ENCODE results near the gene LRRC43. TPM values are rescaled to one million over a fixed set of nuclear protein-coding genes. Genes with fewer than 3 reads are reported as not detected.

Gene LRRC43
- total RNA-seq, 1 experiment from 2014 or later, result 0.22 TPM

- DNase-seq (ENCODE audit: low spot score), result no peak
- ChIA-PET CTCF (interaction anchor here (1.6 kb wide), 1 partner anchor 11 kb away, joined by 6 read pairs; no protein-coding TSS in a partner anchor), POLR2A (interaction anchor here (0.7 kb wide), 1 partner anchor 1369 kb away, joined by 3 read pairs; no protein-coding TSS in a partner anchor)
- TF ChIP-seq ZSCAN18 (CRISPR knock-in tag; IDR thresholded peaks at IDR 0.05) (no peak), ESRRA (CRISPR knock-in tag; IDR thresholded peaks at IDR 0.05; ENCODE audit: borderline replicate concordance) (no peak), AFF4 (CRISPR knock-in tag; IDR thresholded peaks at IDR 0.05; ENCODE audit: borderline replicate concordance) (no peak), NR3C1 (CRISPR knock-in tag; conservative IDR thresholded peaks at IDR 0.05; ENCODE audit: low read depth) (no peak), CREM (CRISPR knock-in tag; IDR thresholded peaks at IDR 0.05) (no peak), SMAD4 (CRISPR knock-in tag; IDR thresholded peaks at IDR 0.05) (no peak), ZNF512 (CRISPR knock-in tag; IDR thresholded peaks at IDR 0.05; ENCODE audit: borderline replicate concordance) (no peak), ERG (CRISPR knock-in tag; IDR thresholded peaks at IDR 0.05) (no peak), ZBTB43 (CRISPR knock-in tag; IDR thresholded peaks at IDR 0.05) (no peak), MLX (CRISPR knock-in tag; IDR thresholded peaks at IDR 0.05) (no peak), ZNF416 (CRISPR knock-in tag; IDR thresholded peaks at IDR 0.05) (no peak), CTCF (IDR thresholded peaks at IDR 0.05) (no peak), ZNF281 (CRISPR knock-in tag; IDR thresholded peaks at IDR 0.05) (no peak)
- H3K9me3 Mint-ChIP-seq, result no peaks in the 10 kb centered on the region
- peaks cover 16% of the 10 kb centered on the region for H3K4me1 Mint-ChIP-seq
- H3K36me3 Mint-ChIP-seq, result no peaks in the 10 kb centered on the region
- peaks cover 47% of the 10 kb centered on the region for H3K27me3 Mint-ChIP-seq (ENCODE audit: low read depth)
- H3K27ac Mint-ChIP-seq, result no peak overlapping the region
- H3K4me3 Mint-ChIP-seq, result no peak overlapping the region
- ATAC-seq, result no peak
Observed at GRCh38 chr12:122202017-122202416, 19.1 kb downstream of the LRRC43 start.
